K562 (cell line): ENCODE measurements around the gene CARD8. TPM values are rescaled to one million over a fixed set of nuclear protein-coding genes. Genes with fewer than 3 reads are reported as not detected.

ENCODE experiments used
- ATAC-seq: fragments of 200-7000 bp; cut with Tn5 transposase; 3 replicates; pipeline ENCODE4 v1.9.1; 2020; ENCODE audit warnings: moderate library complexity
- BruUV-seq: library from RNA; stranded (reverse); fragments of 400-500 nt; replicated peaks from 2 replicates; lab custom pipeline; 2021; lab: Mats Ljungman, UMichigan
- CTCF ChIA-PET: fragments of 300-600 bp; formaldehyde crosslinking; extraction: SDS; loops from one replicate; lab custom pipeline; 2021; ENCODE audit warnings: low intra/inter-chr PET ratio; lab: Yijun Ruan, JAX
- POLR2A ChIA-PET: fragments of 300-600, 350-650 bp; sonication (Branson Sonifier 250); formaldehyde crosslinking; extraction: SDS; loops from one replicate; lab custom pipeline; 2021; ENCODE audit warnings: antibody characterized with exemption, inconsistent platforms; lab: Yijun Ruan, JAX
- DNase-seq, 4 experiments: peaks; one replicate each; pipeline versions ENCODE4 v3.0.0 to v3.0.0-alpha.2; 2011 to 2018; ENCODE audit warnings: low spot score in 3 of 4, mixed read lengths in 3 of 4; ENCODE audit errors: extremely low read depth in 1 of 4
- FAIRE-seq: peaks from 2 replicates; lab custom pipeline; 2011; peaks lifted over from hg19 to GRCh38; lab: Jason Lieb, UNC
- H2AFZ ChIP-seq: 2 replicates; pipeline ENCODE4 v1.6.0; 2011; ENCODE audit warnings: low read depth, low read length, control low read depth, inconsistent platforms
- H3K27ac ChIP-seq: fragments of 200-600 bp; 3 replicates; pipeline ENCODE4 v1.8.0; 2011; ENCODE audit warnings: low read depth, mild to moderate bottlenecking, control low read depth, inconsistent platforms, low read length, moderate library complexity, mixed read lengths; ENCODE audit errors: extremely low read depth
- H3K27me3 ChIP-seq, 2 experiments: fragments of 300-600 bp in 1 of 2; 2 replicates in 1 of 2; 3 replicates in 1 of 2; pipeline versions ENCODE4 v1.6.0 to v1.8.0; 2011; ENCODE audit warnings: inconsistent platforms in 2 of 2, low read length in 2 of 2, mild to moderate bottlenecking in 1 of 2, mixed read lengths in 1 of 2, moderate library complexity in 1 of 2; ENCODE audit not compliant: control insufficient read depth in 2 of 2, insufficient read depth in 2 of 2
- H3K36me3 ChIP-seq: fragments of 300-600 bp; 3 replicates; pipeline ENCODE4 v1.8.0; 2011; ENCODE audit warnings: mild to moderate bottlenecking, low read length, inconsistent platforms; ENCODE audit not compliant: control insufficient read depth, insufficient read depth
- H3K4me1 ChIP-seq, 2 experiments: fragments of 200-600 bp in 1 of 2; replicated peaks in 1 of 2; 2 replicates in 1 of 2; 3 replicates in 1 of 2; pipeline versions ENCODE4 v1.5.1 to v1.8.0; 2011; ENCODE audit warnings: inconsistent platforms in 2 of 2, low read length in 2 of 2, mild to moderate bottlenecking in 1 of 2, mixed read lengths in 1 of 2, moderate library complexity in 1 of 2; ENCODE audit not compliant: control insufficient read depth in 2 of 2, insufficient read depth in 2 of 2
- H3K4me2 ChIP-seq: 2 replicates; pipeline ENCODE4 v1.6.1; 2011; ENCODE audit warnings: low read length, control low read depth, inconsistent platforms, mixed read lengths; ENCODE audit not compliant: insufficient read depth
- H3K4me3 ChIP-seq: fragments of 200-600 bp; sonication (generic), shearing (Covaris generic); 2 replicates; pipeline ENCODE4 v1.5.1; 2016; ENCODE audit warnings: control low read depth, inconsistent platforms
- H3K79me2 ChIP-seq: fragments of 200-600 bp; 3 replicates; pipeline ENCODE4 v1.8.0; 2011; ENCODE audit warnings: low read length, inconsistent platforms; ENCODE audit not compliant: control insufficient read depth, insufficient read depth
- H3K9ac ChIP-seq, 2 experiments: 2 replicates each; pipeline versions ENCODE4 v1.6.0 to v1.6.1; 2011; ENCODE audit warnings: low read depth in 2 of 2, low read length in 2 of 2, control low read depth in 1 of 2, inconsistent platforms in 1 of 2, mild to moderate bottlenecking in 1 of 2, mixed read lengths in 1 of 2; ENCODE audit not compliant: insufficient read depth in 1 of 2
- H3K9me1 ChIP-seq: one replicate; pipeline ENCODE4 v1.6.0; 2011; ENCODE audit warnings: inconsistent platforms, mild to moderate bottlenecking, low read length, moderate library complexity; ENCODE audit not compliant: control insufficient read depth, insufficient read depth
- H3K9me3 ChIP-seq: replicated peaks from 2 replicates; pipeline ENCODE4 v1.5.1; 2011; ENCODE audit warnings: low read depth, low read length, inconsistent platforms; ENCODE audit not compliant: control insufficient read depth, insufficient read depth
- H4K20me1 ChIP-seq: replicated peaks from 2 replicates; pipeline ENCODE4 v1.6.1; 2011; ENCODE audit warnings: low read length, inconsistent platforms, mixed read lengths; ENCODE audit not compliant: control insufficient read depth, insufficient read depth
- GABPB1 ChIP-seq: sonication (generic); formaldehyde crosslinking; IDR thresholded peaks from 2 replicates; pipeline ENCODE4 v1.8.0; 2022; ENCODE audit warnings: mild to moderate bottlenecking, missing genetic modification reagents
- HDAC1 ChIP-seq, 2 experiments: fragments of 450-650 bp; IDR thresholded peaks; 2 replicates each; pipeline ENCODE4 v1.6.1; 2016 to 2017; ENCODE audit warnings: inconsistent platforms in 1 of 2, mild to moderate bottlenecking in 1 of 2, moderate library complexity in 1 of 2
- HNRNPUL1 ChIP-seq: fragments of 200-400 bp; formaldehyde crosslinking; IDR thresholded peaks from 2 replicates; pipeline ENCODE4 v1.6.1; 2017; ENCODE audit warnings: low read length
- HOXB6 ChIP-seq: fragments of 250-450 bp; sonication (Bioruptor Pico); IDR thresholded peaks from 2 replicates; pipeline ENCODE4 v1.5.1; 2022; ENCODE audit warnings: mild to moderate bottlenecking, borderline replicate concordance
- KHSRP ChIP-seq: fragments of 450-650 bp; IDR thresholded peaks from 2 replicates; pipeline ENCODE4 v1.6.1; 2017
- KLF16 ChIP-seq: IDR thresholded peaks from 2 replicates; pipeline ENCODE4 v1.6.1; 2016; ENCODE audit warnings: antibody characterized with exemption
- MYBL2 ChIP-seq, 2 experiments: fragments of 450-650 bp in 1 of 2; sonication (generic) in 1 of 2; formaldehyde crosslinking in 1 of 2; IDR thresholded peaks; 2 replicates each; pipeline versions ENCODE4 v1.6.1 to v1.8.1; 2017 to 2022; ENCODE audit warnings: borderline replicate concordance in 1 of 2, inconsistent platforms in 1 of 2, low read depth in 1 of 2, mild to moderate bottlenecking in 1 of 2, missing genetic modification reagents in 1 of 2, moderate library complexity in 1 of 2
- NR2C1 ChIP-seq, 2 experiments: fragments of 450-650 bp; IDR thresholded peaks; 2 replicates each; pipeline ENCODE4 v1.6.1; 2017; ENCODE audit warnings: mild to moderate bottlenecking in 2 of 2, antibody characterized with exemption in 1 of 2, inconsistent platforms in 1 of 2, missing compliant biosample characterization in 1 of 2, missing genetic modification characterization in 1 of 2
- SFPQ ChIP-seq: fragments of 200-400 bp; formaldehyde crosslinking; IDR thresholded peaks from 2 replicates; pipeline ENCODE4 v1.6.1; 2017; ENCODE audit warnings: mild to moderate bottlenecking, low read depth, low read length, moderate library complexity
- SMARCA5 ChIP-seq: fragments of 450-650 bp; IDR thresholded peaks from 2 replicates; pipeline ENCODE4 v1.6.1; 2016
- TRIM24 ChIP-seq, 2 experiments: fragments of 450-650 bp; IDR thresholded peaks; 2 replicates each; pipeline ENCODE4 v1.6.1; 2016
- ZFX ChIP-seq: sonication (generic); formaldehyde crosslinking; IDR thresholded peaks from 2 replicates; pipeline ENCODE4 v1.8.0; 2022; ENCODE audit warnings: mild to moderate bottlenecking, missing genetic modification reagents, moderate library complexity
- ZNF644 ChIP-seq: fragments of 200-800 bp; sonication (Bioruptor generic); IDR thresholded peaks from 2 replicates; pipeline ENCODE4 v1.6.1; 2016; ENCODE audit warnings: low read depth, missing genetic modification characterization, missing compliant biosample characterization
- WGBS: fragments of 100-300 bp; shearing (Covaris generic); methylation state at CpG from one replicate; pipeline ENCODE4 v1.1.6; 2016; ENCODE audit warnings: low coverage, mixed read lengths; ENCODE audit not compliant: insufficient coverage; ENCODE audit errors: missing lambda C conversion rate; 5-methylcytosine and 5-hydroxymethylcytosine counted together
- in situ Hi-C: fragments of 300-500 bp; cut with MboI; formaldehyde crosslinking; loops from 4 replicates; pipeline ENCODE4 v1.15.0; 2018; ENCODE audit warnings: inconsistent platforms, mixed read lengths
- intact Hi-C: fragments of 100-400 bp; cut with micrococcal nuclease; formaldehyde crosslinking; loops from 2 replicates; pipeline ENCODE4 v1.14.2; 2022
- polyA plus RNA-seq, 8 experiments: library from polyadenylated mRNA; depleted of rRNA in 4 of 8; stranded (reverse) in 5 of 8; unstranded in 3 of 8; fragments of >200 nt; fragmentation: Nextera tagmentation in 2 of 8; fragmentation: Illumina TruSeq in 1 of 8; extraction: Ambion mirVana in 2 of 8; extraction: Trizol in 1 of 8; gene quantifications; 2 replicates each; pipeline versions ENCODE4 v1.2.1 to v1.2.3, GENCODE V29; 2011 to 2014; ENCODE audit warnings: inconsistent platforms in 1 of 8, missing spikeins in 1 of 8
- total RNA-seq, 7 experiments: library from RNA; depleted of rRNA in 6 of 7; stranded (reverse); fragments of >200 nt in 6 of 7; fragmentation: Illumina TruSeq in 2 of 7; extraction: Trizol in 2 of 7; gene quantifications; 2 replicates each; pipeline versions ENCODE4 v1.2.1 to v1.2.3, GENCODE V29; 2011 to 2021; ENCODE audit warnings: low replicate concordance in 1 of 7
- TF ChIP-seq, protein P1 (sequence below), 2 experiments: IDR thresholded peaks; 2 replicates each; pipeline ENCODE4 v1.6.1; 2012; ENCODE audit warnings: improper control_type of control experiment in 2 of 2, low read depth in 2 of 2, low read length in 2 of 2, borderline replicate concordance in 1 of 2
- TF ChIP-seq, protein P2 (sequence below), 2 experiments: fragments of 200-800 bp in 1 of 2; sonication (Bioruptor generic) in 1 of 2; sonication (generic) in 1 of 2; formaldehyde crosslinking in 1 of 2; IDR thresholded peaks in 1 of 2; conservative IDR thresholded peaks in 1 of 2; 2 replicates each; pipeline versions ENCODE4 v1.5.0 to v1.6.1; 2016 to 2020; ENCODE audit warnings: missing compliant biosample characterization in 1 of 2, missing genetic modification characterization in 1 of 2, missing genetic modification reagents in 1 of 2

Gene CARD8
- total and polyA plus RNA-seq, 9 of the 15 experiments (the other 6 are each of a cell fraction or from before 2014, with no cell fraction given) = 11.5 to 26.4 (median 20.8) TPM

GRCh38 chr19:48196933-48197665 lies 58.6 kb downstream of the CARD8 start:
- no peak overlapping the region for H3K4me3 ChIP-seq
- no peaks in the 10 kb centered on the region for H3K36me3 ChIP-seq
- ATAC-seq (peak; percentile 74), DNase-seq (peak in 2 of 4 experiments; percentile 29), FAIRE-seq (no peak)
- H3K27me3 ChIP-seq = no peaks in the 10 kb centered on the region
- no peak overlapping the region for H2AFZ ChIP-seq
- H3K9me1 ChIP-seq = no peaks in the 10 kb centered on the region
- ChIA-PET CTCF (no interaction called here), POLR2A (interaction anchor here (0.6 to 0.7 kb wide), 3 partner anchors 22 to 1519 kb away, joined by 3 read pairs; no protein-coding TSS in a partner anchor)
- in situ Hi-C loops = no loop called here
- H4K20me1 ChIP-seq = no peaks in the 10 kb centered on the region
- H3K9ac ChIP-seq = peak overlapping the region in 1 of 2 experiments; percentile 12; a peak in 2 of 4 replicates
- H3K27ac ChIP-seq = no peak overlapping the region
- H3K9me3 ChIP-seq = no peaks in the 10 kb centered on the region
- BruUV-seq = no TSS peak
- intact Hi-C loops = no loop called here
- 21% methylated on average over 4 of the region's 13 CpGs for WGBS
- no peak overlapping the region for H3K4me2 ChIP-seq
- peaks cover 3 to 24% of the 10 kb centered on the region in 2 experiments; a peak in 3 of 5 replicates for H3K4me1 ChIP-seq
- no peaks in the 10 kb centered on the region for H3K79me2 ChIP-seq
- TF ChIP-seq NR2C1 (IDR thresholded peaks at IDR 0.05) = no peak
- no peak for TF ChIP-seq NR2C1 (tag; IDR thresholded peaks at IDR 0.05)
- TF ChIP-seq, protein P1, sequence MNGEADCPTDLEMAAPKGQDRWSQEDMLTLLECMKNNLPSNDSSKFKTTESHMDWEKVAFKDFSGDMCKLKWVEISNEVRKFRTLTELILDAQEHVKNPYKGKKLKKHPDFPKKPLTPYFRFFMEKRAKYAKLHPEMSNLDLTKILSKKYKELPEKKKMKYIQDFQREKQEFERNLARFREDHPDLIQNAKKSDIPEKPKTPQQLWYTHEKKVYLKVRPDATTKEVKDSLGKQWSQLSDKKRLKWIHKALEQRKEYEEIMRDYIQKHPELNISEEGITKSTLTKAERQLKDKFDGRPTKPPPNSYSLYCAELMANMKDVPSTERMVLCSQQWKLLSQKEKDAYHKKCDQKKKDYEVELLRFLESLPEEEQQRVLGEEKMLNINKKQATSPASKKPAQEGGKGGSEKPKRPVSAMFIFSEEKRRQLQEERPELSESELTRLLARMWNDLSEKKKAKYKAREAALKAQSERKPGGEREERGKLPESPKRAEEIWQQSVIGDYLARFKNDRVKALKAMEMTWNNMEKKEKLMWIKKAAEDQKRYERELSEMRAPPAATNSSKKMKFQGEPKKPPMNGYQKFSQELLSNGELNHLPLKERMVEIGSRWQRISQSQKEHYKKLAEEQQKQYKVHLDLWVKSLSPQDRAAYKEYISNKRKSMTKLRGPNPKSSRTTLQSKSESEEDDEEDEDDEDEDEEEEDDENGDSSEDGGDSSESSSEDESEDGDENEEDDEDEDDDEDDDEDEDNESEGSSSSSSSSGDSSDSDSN (IDR thresholded peaks at IDR 0.05; ENCODE audit: borderline replicate concordance in 1 of 2, low read depth in 2 of 2, low read length in 2 of 2) = no peak
- no peak for TF ChIP-seq KLF16
- no peak for TF ChIP-seq HOXB6 (CRISPR knock-in tag)
- no peak for TF ChIP-seq HNRNPUL1
- TF ChIP-seq ZFX = no peak
- TF ChIP-seq GABPB1 = no peak
- no peak for TF ChIP-seq SFPQ
- TF ChIP-seq SMARCA5 = 0 out of 2 replicates have a peak, but pooled peaks have one; percentile 23
- TF ChIP-seq, protein P2, sequence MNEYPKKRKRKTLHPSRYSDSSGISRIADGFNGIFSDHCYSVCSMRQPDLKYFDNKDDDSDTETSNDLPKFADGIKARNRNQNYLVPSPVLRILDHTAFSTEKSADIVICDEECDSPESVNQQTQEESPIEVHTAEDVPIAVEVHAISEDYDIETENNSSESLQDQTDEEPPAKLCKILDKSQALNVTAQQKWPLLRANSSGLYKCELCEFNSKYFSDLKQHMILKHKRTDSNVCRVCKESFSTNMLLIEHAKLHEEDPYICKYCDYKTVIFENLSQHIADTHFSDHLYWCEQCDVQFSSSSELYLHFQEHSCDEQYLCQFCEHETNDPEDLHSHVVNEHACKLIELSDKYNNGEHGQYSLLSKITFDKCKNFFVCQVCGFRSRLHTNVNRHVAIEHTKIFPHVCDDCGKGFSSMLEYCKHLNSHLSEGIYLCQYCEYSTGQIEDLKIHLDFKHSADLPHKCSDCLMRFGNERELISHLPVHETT (CRISPR knock-in tag; conservative IDR thresholded peaks at IDR 0.05 in 1 of 2, IDR thresholded peaks at IDR 0.05 in 1 of 2) = no peak
- TF ChIP-seq TRIM24 (IDR thresholded peaks at IDR 0.05) = 0 out of 4 replicates have a peak, but pooled peaks of 1 of the 2 experiments have one; percentile 40
- no peak for TF ChIP-seq MYBL2 (IDR thresholded peaks at IDR 0.05; ENCODE audit: low read depth)
- no peak for TF ChIP-seq MYBL2 (CRISPR knock-in tag; IDR thresholded peaks at IDR 0.05; ENCODE audit: borderline replicate concordance)
- peak in 1 of 2 experiments; percentile 48; a peak in 1 of 4 replicates for TF ChIP-seq HDAC1 (IDR thresholded peaks at IDR 0.05)
- no peak for TF ChIP-seq ZNF644 (tag)
- TF ChIP-seq KHSRP = no peak
